HepG2 (cell line): ENCODE measurements around the gene ST6GALNAC2. TPM values are rescaled to one million over a fixed set of nuclear protein-coding genes. Genes with fewer than 3 reads are reported as not detected.

Source experiments
- ATF7 ChIP-seq, 2 experiments: fragments of 450-650 bp in 1 of 2; sonication (generic) in 1 of 2; formaldehyde crosslinking in 1 of 2; IDR thresholded peaks; 2 replicates each; pipeline versions ENCODE4 v1.4.0 to v1.6.1; 2016 to 2020; ENCODE audit warnings: antibody characterized with exemption in 1 of 2, mild to moderate bottlenecking in 1 of 2, missing genetic modification reagents in 1 of 2
- KLF16 ChIP-seq, 2 experiments: sonication (generic) in 1 of 2; formaldehyde crosslinking in 1 of 2; IDR thresholded peaks; 2 replicates each; pipeline versions ENCODE4 v1.6.1 to v1.8.0; 2016 to 2023; ENCODE audit warnings: missing genetic modification reagents in 2 of 2, missing compliant biosample characterization in 1 of 2
- MXD4 ChIP-seq: IDR thresholded peaks from 2 replicates; pipeline ENCODE4 v1.6.1; 2016; ENCODE audit warnings: mild to moderate bottlenecking, missing biosample characterization, missing genetic modification reagents
- NCOA5 ChIP-seq: sonication (generic); formaldehyde crosslinking; IDR thresholded peaks from 2 replicates; pipeline ENCODE4 v1.4.0; 2020; ENCODE audit warnings: missing genetic modification reagents
- RFX3 ChIP-seq: IDR thresholded peaks from 2 replicates; pipeline ENCODE4 v1.6.1; 2016; ENCODE audit warnings: missing biosample characterization, missing genetic modification reagents
- SALL2 ChIP-seq: sonication (generic); formaldehyde crosslinking; IDR thresholded peaks from 2 replicates; pipeline ENCODE4 v1.8.1; 2023; ENCODE audit warnings: mild to moderate bottlenecking, missing genetic modification reagents, inconsistent platforms
- TEF ChIP-seq: sonication (generic); formaldehyde crosslinking; IDR thresholded peaks from 2 replicates; pipeline ENCODE4 v1.5.0; 2020; ENCODE audit warnings: missing genetic modification reagents
- TRAFD1 ChIP-seq: sonication (generic); formaldehyde crosslinking; IDR thresholded peaks from 2 replicates; pipeline ENCODE4 v1.5.1; 2020; ENCODE audit warnings: missing genetic modification reagents, mild to moderate bottlenecking, borderline replicate concordance
- ZBTB8A ChIP-seq: sonication (generic); formaldehyde crosslinking; IDR thresholded peaks from 2 replicates; pipeline ENCODE4 v1.4.0; 2020; ENCODE audit warnings: mild to moderate bottlenecking, low read depth, missing genetic modification reagents, borderline replicate concordance
- ZNF350 ChIP-seq: sonication (generic); formaldehyde crosslinking; IDR thresholded peaks from 2 replicates; pipeline ENCODE4 v1.4.0; 2020; ENCODE audit warnings: mild to moderate bottlenecking, low read depth, missing genetic modification reagents, borderline replicate concordance
- ZNF598 ChIP-seq: sonication (generic); formaldehyde crosslinking; IDR thresholded peaks from 2 replicates; pipeline ENCODE4 v1.5.1; 2020; ENCODE audit warnings: mild to moderate bottlenecking, missing genetic modification reagents, borderline replicate concordance
- ZNF646 ChIP-seq: sonication (generic); formaldehyde crosslinking; IDR thresholded peaks from 2 replicates; pipeline ENCODE4 v1.9.0; 2021; ENCODE audit warnings: mild to moderate bottlenecking, missing genetic modification reagents
- ZNF709 ChIP-seq: sonication (generic); formaldehyde crosslinking; IDR thresholded peaks from 2 replicates; pipeline ENCODE4 v1.5.0; 2020; ENCODE audit warnings: mild to moderate bottlenecking, missing genetic modification reagents
- polyA plus RNA-seq, 8 experiments: library from polyadenylated mRNA; depleted of rRNA in 3 of 8; stranded (reverse) in 7 of 8; unstranded in 1 of 8; fragments of >200 nt; fragmentation: Illumina TruSeq in 4 of 8; extraction: Trizol in 4 of 8; gene quantifications; 2 replicates each; pipeline versions ENCODE4 v1.2.1 to v1.2.3, GENCODE V29; 2011 to 2016; ENCODE audit warnings: low read depth in 4 of 8, missing spikeins in 1 of 8, mixed read lengths in 1 of 8; ENCODE audit not compliant: insufficient read depth in 1 of 8
- total RNA-seq, 5 experiments: library from RNA; depleted of rRNA; stranded (reverse); fragments of >200 nt; fragmentation: Illumina TruSeq; extraction: Trizol; gene quantifications; 2 replicates each; pipeline ENCODE4 v1.2.3, GENCODE V29; 2016; ENCODE audit warnings: low read depth in 1 of 5
- TF ChIP-seq, protein P1 (sequence below): sonication (generic); formaldehyde crosslinking; IDR thresholded peaks from 2 replicates; pipeline ENCODE4 v1.4.0; 2020; ENCODE audit warnings: missing genetic modification reagents, low read depth, mild to moderate bottlenecking, borderline replicate concordance
- TF ChIP-seq, protein P2 (sequence below): sonication (generic); formaldehyde crosslinking; IDR thresholded peaks from 2 replicates; pipeline ENCODE4 v1.4.0; 2020; ENCODE audit warnings: mild to moderate bottlenecking, missing genetic modification reagents

Gene ST6GALNAC2
- total and polyA plus RNA-seq, 2 of the 13 experiments (the other 11 are each of a cell fraction or from before 2014, with no cell fraction given) = 0.12 to 0.49 TPM

DNA sequence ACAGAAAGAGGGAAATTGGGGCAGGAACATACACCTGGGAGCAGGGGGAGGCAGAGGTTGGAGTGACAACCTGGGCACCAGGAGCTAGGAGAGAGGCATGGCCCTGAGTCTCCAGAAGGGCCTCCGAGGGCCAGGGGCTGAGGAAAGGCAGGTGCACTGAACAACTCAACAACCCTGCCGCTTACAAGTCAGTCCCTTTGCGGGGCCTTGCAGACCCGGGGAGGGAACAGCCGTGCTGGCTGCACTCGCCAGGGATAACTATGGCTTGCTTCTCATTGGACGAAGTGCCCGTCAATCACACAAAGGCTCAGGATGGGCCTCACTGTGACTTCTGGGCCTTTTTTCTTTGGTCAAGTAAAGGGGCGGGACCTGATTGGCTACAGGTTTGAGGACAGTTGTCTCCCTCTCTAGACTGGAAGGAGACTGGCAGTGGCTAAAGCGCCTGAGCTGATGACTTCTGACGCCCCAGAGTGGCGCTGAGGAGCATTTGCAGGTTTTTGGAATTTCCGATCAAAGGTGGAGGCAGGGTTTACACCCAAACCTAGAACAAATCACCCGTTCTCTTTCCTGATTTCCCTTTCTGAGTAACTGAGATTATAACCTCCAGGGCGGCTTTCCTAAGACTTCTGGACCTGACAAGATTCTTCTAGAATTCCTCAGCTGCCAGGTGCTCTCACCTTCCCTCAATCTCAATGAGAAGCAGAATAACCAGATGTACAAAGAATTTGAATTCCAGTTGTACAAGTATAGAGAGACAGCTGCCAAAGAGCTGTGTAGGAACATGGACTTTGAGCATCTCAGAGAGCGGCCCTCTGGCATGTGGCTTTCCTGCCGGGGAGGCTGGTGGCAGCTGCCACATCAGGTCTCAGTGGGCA, 27.6 kb upstream of the ST6GALNAC2 start (continued):
- TF ChIP-seq ZNF598 (CRISPR knock-in tag) (no peak), ZNF709 (CRISPR knock-in tag) (peak; percentile 70; the same call in 1 of the 2 replicates), TEF (CRISPR knock-in tag) (no peak), ZNF646 (no peak), SALL2 (CRISPR knock-in tag) (no peak), ZNF350 (peak; percentile 42; the same call in 1 of the 2 replicates), ZBTB8A (CRISPR knock-in tag) (no peak), RFX3 (no peak), KLF16 (CRISPR knock-in tag; IDR thresholded peaks at IDR 0.05) (no peak; a peak in 1 of 4 replicates), ATF7 (IDR thresholded peaks at IDR 0.05) (no peak), ATF7 (CRISPR knock-in tag; IDR thresholded peaks at IDR 0.05) (no peak), MXD4 (CRISPR knock-in tag) (no peak), TRAFD1 (no peak), NCOA5 (CRISPR knock-in tag) (0 out of 2 replicates have a peak, but pooled peaks have one; percentile 26)
- TF ChIP-seq, protein P1, sequence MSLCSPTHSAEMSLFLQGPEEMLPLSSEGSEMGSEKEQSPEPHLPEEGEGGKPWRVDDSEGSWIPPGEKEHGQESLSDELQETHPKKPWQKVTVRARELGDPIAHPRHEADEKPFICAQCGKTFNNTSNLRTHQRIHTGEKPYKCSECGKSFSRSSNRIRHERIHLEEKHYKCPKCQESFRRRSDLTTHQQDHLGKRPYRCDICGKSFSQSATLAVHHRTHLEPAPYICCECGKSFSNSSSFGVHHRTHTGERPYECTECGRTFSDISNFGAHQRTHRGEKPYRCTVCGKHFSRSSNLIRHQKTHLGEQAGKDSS (CRISPR knock-in tag) = no peak
- TF ChIP-seq, protein P2, sequence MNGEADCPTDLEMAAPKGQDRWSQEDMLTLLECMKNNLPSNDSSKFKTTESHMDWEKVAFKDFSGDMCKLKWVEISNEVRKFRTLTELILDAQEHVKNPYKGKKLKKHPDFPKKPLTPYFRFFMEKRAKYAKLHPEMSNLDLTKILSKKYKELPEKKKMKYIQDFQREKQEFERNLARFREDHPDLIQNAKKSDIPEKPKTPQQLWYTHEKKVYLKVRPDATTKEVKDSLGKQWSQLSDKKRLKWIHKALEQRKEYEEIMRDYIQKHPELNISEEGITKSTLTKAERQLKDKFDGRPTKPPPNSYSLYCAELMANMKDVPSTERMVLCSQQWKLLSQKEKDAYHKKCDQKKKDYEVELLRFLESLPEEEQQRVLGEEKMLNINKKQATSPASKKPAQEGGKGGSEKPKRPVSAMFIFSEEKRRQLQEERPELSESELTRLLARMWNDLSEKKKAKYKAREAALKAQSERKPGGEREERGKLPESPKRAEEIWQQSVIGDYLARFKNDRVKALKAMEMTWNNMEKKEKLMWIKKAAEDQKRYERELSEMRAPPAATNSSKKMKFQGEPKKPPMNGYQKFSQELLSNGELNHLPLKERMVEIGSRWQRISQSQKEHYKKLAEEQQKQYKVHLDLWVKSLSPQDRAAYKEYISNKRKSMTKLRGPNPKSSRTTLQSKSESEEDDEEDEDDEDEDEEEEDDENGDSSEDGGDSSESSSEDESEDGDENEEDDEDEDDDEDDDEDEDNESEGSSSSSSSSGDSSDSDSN (CRISPR knock-in tag) = peak; percentile 57
